Measurements from ENCODE around the gene PHACTR1. TPM values are rescaled to one million over a fixed set of nuclear protein-coding genes. Genes with fewer than 3 reads are reported as not detected.

PHACTR1 gene
- total RNA-seq, 2 donors from 2014 or later = 0.05 to 0.29 TPM

GRCh38 chr6:13025893-13026499 is 309.4 kb downstream of the PHACTR1 start:
- no peak for ATAC-seq
- Mint-ChIP-seq H3K27ac (no peak overlapping the region), H3K36me3 (no peaks in the 10 kb centered on the region), H3K9me3 (no peaks in the 10 kb centered on the region)
- no peak for DNase-seq (ENCODE audit: low spot score in 2 of 2)

DNA sequence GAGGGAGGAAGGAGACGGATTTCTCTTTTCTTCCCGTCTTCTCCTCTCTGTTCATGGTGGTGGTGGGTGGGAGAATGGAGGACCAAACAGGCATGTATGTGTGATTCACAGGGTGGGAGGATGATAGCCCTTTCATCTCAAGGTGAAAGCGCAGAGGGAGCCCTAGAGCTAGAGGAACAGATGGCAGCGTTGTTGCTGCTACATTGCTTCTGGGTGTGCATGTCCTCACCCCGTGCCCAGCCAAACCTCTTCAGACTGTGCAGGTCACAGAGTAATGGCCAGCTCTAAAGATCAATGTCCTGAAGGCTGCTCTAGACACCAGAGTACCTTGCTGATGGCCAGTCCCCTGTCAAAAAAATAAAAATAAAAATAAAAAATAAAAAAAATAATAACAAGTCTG is 310.0 kb downstream of the PHACTR1 start:
- no peaks in the 10 kb centered on the region for H3K36me3 Mint-ChIP-seq
- ATAC-seq (no peak), DNase-seq (ENCODE audit: low spot score in 2 of 2) (no peak)
- H3K27ac Mint-ChIP-seq = no peak overlapping the region
- H3K9me3 Mint-ChIP-seq = no peaks in the 10 kb centered on the region

DNA sequence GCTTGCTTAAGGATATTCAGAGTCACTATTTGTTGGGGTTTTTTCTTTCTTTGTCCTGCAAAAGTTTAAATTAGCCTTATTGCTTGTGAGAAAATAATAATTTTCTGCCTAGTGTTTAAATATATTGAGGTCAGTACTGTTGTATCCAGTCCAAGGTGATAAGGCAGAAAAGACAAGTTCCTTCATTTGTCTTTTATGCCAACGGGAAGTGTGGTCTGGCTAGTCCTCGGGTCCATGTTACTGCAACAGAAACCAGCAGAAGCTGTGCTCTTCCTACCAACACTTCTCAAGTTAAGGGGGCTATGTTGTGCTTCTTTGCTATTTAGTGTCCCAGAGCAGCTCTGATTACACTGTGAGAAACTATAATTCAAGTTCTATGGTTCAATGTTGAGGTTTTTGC is 310.6 kb downstream of the PHACTR1 start:
- no peaks in the 10 kb centered on the region for H3K36me3 Mint-ChIP-seq
- H3K9me3 Mint-ChIP-seq = no peaks in the 10 kb centered on the region
- no peak for DNase-seq (ENCODE audit: low spot score in 2 of 2)
- ATAC-seq = no peak
- no peak overlapping the region for H3K27ac Mint-ChIP-seq

GRCh38 chr6:13030396-13030795 is 313.8 kb downstream of the PHACTR1 start:
- DNase-seq (ENCODE audit: low spot score in 2 of 2) (no peak), ATAC-seq (no peak)
- no peaks in the 10 kb centered on the region for H3K9me3 Mint-ChIP-seq
- no peaks in the 10 kb centered on the region for H3K36me3 Mint-ChIP-seq
- H3K27ac Mint-ChIP-seq = no peak overlapping the region

DNA sequence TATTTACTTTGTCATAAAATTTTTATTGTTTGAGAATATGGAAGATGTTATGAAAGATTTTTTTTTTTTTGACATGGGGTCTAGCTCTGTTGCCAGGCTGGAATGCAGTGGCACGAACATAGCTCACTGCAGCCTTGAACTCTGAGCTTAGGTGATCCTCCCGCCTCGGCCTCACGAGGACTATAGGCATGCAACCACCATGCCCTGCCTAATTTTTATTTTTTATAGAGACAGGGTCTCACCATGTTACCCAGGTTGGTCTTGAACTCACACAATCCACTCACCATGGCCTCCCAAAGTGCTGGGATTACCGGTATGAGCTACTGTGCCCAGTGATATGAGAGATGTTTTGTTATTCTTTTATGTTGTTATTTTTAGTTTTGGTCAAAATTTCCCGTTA is 316.0 kb downstream of the PHACTR1 start:
- DNase-seq (ENCODE audit: low spot score in 2 of 2) (no peak), ATAC-seq (no peak)
- Mint-ChIP-seq H3K9me3 (no peaks in the 10 kb centered on the region), H3K36me3 (no peaks in the 10 kb centered on the region), H3K27ac (no peak overlapping the region)

DNA sequence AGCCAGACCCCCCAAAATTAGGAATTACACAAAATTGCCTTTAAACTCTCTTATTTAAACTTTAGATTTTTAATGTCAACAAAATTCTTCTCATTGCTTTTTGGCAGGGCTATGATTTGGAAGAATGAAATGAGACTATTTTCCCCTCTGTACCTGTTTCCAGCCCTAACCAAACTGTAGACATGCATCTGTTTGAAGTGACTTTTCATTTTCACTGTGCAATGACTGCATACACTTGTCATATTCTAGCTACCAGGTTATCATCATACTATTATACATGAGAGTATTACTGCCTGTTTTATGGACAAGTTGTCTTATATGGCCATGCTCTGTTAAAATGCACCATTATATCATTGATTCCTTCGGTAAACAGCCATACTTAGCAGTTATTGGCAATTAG is 316.6 kb downstream of the PHACTR1 start:
- Mint-ChIP-seq H3K36me3 (no peaks in the 10 kb centered on the region), H3K27ac (no peak overlapping the region), H3K9me3 (no peaks in the 10 kb centered on the region)
- no peak for DNase-seq (ENCODE audit: low spot score in 2 of 2)
- ATAC-seq = no peak

DNA sequence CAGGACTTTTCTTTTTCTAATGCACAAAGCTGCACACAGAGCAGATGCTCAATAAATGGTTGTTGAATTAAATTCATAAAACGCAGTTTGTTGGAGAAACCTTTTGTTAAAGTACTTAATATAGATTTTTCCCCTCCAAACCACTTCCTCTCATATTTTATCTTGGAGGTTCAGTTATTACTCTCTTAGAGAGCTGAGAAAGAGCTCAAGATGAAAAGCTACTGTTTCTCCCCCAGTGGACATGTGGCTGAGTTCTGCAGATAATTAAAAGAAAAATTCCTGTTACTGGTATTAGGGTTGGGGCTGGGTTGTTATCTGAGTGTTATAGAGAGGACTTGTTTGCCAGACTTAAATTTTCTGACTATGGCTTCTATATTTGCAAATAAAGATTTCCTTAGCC is 317.7 kb downstream of the PHACTR1 start:
- DNase-seq (ENCODE audit: low spot score in 2 of 2) (no peak), ATAC-seq (no peak)
- Mint-ChIP-seq H3K36me3 (no peaks in the 10 kb centered on the region), H3K9me3 (no peaks in the 10 kb centered on the region), H3K27ac (no peak overlapping the region)

GRCh38 chr6:13035606-13036005 is 319.0 kb downstream of the PHACTR1 start:
- H3K27ac Mint-ChIP-seq = no peak overlapping the region
- DNase-seq (ENCODE audit: low spot score in 2 of 2) = no peak
- no peaks in the 10 kb centered on the region for H3K36me3 Mint-ChIP-seq
- ATAC-seq = no peak
- no peaks in the 10 kb centered on the region for H3K9me3 Mint-ChIP-seq

- Mint-ChIP-seq H3K27ac (no peak overlapping the region), H3K36me3 (no peaks in the 10 kb centered on the region), H3K9me3 (no peaks in the 10 kb centered on the region)
- ATAC-seq (no peak), DNase-seq (ENCODE audit: low spot score in 2 of 2) (no peak)
Measured at GRCh38 chr6:13038315-13038714, 321.7 kb downstream of the PHACTR1 start.

GRCh38 chr6:13038741-13039190 is 322.2 kb downstream of the PHACTR1 start:
- H3K9me3 Mint-ChIP-seq = no peaks in the 10 kb centered on the region
- ATAC-seq (no peak), DNase-seq (ENCODE audit: low spot score in 2 of 2) (no peak)
- H3K27ac Mint-ChIP-seq = no peak overlapping the region
- no peaks in the 10 kb centered on the region for H3K36me3 Mint-ChIP-seq

DNA sequence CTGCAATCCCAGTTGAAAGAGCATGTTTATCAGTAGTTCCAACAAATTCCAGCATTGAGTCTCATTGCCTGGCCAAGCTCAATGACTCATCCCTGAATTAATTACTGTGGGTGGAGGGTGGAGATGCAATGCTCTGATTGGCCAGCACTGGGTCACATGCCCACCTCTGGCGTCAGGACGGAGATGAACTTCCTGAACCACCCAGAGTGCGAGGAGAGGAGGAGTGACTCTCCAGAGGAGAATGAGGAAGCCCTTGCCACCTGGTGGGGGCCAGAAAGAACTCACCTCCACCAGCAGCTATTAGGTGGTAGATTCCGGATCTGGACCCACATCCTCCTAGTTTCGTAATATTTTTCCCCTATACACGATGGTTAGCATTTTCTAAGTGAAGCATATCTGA is 327.8 kb downstream of the PHACTR1 start:
- Mint-ChIP-seq H3K9me3 (no peaks in the 10 kb centered on the region), H3K27ac (no peak overlapping the region), H3K36me3 (no peaks in the 10 kb centered on the region)
- ATAC-seq (no peak), DNase-seq (ENCODE audit: low spot score in 2 of 2) (no peak)

GRCh38 chr6:13044896-13045295 is 328.3 kb downstream of the PHACTR1 start:
- Mint-ChIP-seq H3K9me3 (no peaks in the 10 kb centered on the region), H3K36me3 (no peaks in the 10 kb centered on the region), H3K27ac (no peak overlapping the region)
- no peak for ATAC-seq
- DNase-seq (ENCODE audit: low spot score in 2 of 2) = no peak

GRCh38 chr6:13045676-13046075 is 329.1 kb downstream of the PHACTR1 start:
- H3K36me3 Mint-ChIP-seq = no peaks in the 10 kb centered on the region
- H3K9me3 Mint-ChIP-seq = no peaks in the 10 kb centered on the region
- DNase-seq (ENCODE audit: low spot score in 2 of 2) = no peak
- no peak for ATAC-seq
- no peak overlapping the region for H3K27ac Mint-ChIP-seq

DNA sequence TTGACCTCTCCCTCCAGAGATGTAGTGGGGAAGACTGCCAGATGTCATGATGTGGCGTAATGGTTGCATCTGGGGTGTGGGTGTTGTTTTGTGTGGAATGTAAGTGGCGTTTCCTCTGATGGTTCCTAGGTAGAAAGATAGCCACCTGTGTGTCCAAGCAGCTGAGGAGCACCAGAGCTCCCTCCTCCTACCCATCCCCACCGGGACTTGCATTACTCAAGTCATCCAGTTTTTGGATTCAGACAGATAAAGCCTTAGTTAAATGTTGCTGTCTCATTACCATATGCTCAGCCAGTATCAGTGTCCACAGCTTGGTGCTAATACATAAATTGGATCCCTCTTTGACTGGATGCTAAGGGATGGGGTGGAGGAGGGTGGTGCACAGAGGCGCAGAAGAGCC is 329.5 kb downstream of the PHACTR1 start:
- ATAC-seq (no peak), DNase-seq (ENCODE audit: low spot score in 2 of 2) (no peak)
- Mint-ChIP-seq H3K9me3 (no peaks in the 10 kb centered on the region), H3K36me3 (no peaks in the 10 kb centered on the region), H3K27ac (no peak overlapping the region)

- ATAC-seq (no peak), DNase-seq (ENCODE audit: low spot score in 2 of 2) (no peak)
- no peaks in the 10 kb centered on the region for H3K36me3 Mint-ChIP-seq
- no peak overlapping the region for H3K27ac Mint-ChIP-seq
- no peaks in the 10 kb centered on the region for H3K9me3 Mint-ChIP-seq
Measured at GRCh38 chr6:13048113-13048512, 331.5 kb downstream of the PHACTR1 start.

DNA sequence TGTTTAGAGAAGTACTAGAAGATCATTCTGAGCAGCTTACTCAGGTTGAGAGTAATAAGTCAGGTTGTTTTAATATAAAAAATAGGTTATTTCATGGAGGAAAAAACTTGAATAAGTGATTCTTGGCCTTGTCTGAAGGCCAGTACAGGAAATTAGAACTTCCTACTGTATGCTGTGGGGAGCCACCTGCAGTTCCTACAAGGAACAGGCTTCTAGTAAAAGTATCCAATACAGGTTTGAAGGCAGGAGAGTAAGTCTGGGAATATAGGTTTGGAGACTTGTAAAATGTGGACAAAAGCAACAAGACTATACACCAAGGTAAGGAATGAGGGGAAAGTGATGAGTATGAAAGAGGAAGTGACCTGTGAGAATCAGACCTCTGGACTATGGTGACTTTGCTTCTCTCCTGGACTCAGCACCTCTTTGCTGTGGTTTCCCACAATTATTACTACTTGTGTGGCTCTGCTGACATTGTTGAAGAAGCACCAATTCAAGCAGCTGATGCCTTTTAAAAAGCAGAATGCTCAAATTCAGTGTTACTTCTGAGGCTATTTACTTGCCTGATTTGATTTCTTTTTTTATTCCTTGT is 333.2 kb downstream of the PHACTR1 start:
- no peak overlapping the region for H3K27ac Mint-ChIP-seq
- H3K9me3 Mint-ChIP-seq = no peaks in the 10 kb centered on the region
- no peak for ATAC-seq
- no peak for DNase-seq (ENCODE audit: low spot score in 2 of 2)
- H3K36me3 Mint-ChIP-seq = no peaks in the 10 kb centered on the region

GRCh38 chr6:13053006-13053461 is 336.5 kb downstream of the PHACTR1 start:
- no peak for ATAC-seq
- Mint-ChIP-seq H3K27ac (no peak overlapping the region), H3K36me3 (no peaks in the 10 kb centered on the region), H3K9me3 (no peaks in the 10 kb centered on the region)
- DNase-seq (ENCODE audit: low spot score in 2 of 2) = no peak

DNA sequence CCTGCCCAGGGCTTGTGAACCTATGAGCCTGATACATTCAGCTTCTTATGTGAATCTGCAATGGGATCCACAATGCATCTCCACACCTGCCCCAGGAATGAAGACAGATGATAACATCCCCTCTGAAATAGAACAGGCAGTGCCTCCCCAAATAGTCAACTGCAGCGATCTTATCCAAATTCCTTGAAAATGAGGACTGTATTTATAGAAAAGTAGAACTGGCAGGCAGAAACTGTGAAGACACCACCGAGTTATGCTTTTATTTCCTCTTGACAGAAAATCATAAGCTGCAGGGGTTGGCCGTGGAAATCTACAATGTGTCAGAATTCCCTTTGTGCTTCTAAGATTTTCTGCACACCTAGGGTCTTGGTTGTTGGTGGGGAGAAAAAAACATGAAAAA is 341.5 kb downstream of the PHACTR1 start:
- ATAC-seq (no peak), DNase-seq (ENCODE audit: low spot score in 2 of 2) (no peak)
- Mint-ChIP-seq H3K9me3 (no peaks in the 10 kb centered on the region), H3K36me3 (no peaks in the 10 kb centered on the region), H3K27ac (no peak overlapping the region)

Data from activated naive CD4-positive, alpha-beta T cell treated with anti-CD3 and anti-CD28 coated beads, Interleukin-2, amount 50 U/mL, for 72 hours (primary cell).